Measurements from ENCODE around the gene ALOX15B. TPM values are rescaled to one million over a fixed set of nuclear protein-coding genes. Genes with fewer than 3 reads are reported as not detected.

ALOX15B gene
- total RNA-seq, 6 experiments from 2014 or later = 0.22 to 2.2 (median 0.72) TPM

- TF ChIP-seq, protein P1, sequence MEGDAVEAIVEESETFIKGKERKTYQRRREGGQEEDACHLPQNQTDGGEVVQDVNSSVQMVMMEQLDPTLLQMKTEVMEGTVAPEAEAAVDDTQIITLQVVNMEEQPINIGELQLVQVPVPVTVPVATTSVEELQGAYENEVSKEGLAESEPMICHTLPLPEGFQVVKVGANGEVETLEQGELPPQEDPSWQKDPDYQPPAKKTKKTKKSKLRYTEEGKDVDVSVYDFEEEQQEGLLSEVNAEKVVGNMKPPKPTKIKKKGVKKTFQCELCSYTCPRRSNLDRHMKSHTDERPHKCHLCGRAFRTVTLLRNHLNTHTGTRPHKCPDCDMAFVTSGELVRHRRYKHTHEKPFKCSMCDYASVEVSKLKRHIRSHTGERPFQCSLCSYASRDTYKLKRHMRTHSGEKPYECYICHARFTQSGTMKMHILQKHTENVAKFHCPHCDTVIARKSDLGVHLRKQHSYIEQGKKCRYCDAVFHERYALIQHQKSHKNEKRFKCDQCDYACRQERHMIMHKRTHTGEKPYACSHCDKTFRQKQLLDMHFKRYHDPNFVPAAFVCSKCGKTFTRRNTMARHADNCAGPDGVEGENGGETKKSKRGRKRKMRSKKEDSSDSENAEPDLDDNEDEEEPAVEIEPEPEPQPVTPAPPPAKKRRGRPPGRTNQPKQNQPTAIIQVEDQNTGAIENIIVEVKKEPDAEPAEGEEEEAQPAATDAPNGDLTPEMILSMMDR (IDR thresholded peaks at IDR 0.05) = no peak
- TF ChIP-seq POLR2A (IDR thresholded peaks at IDR 0.05) = no peak
- DNase-seq (no peak), ATAC-seq (no peak)
- H3K9me3 ChIP-seq = no peaks in the 10 kb centered on the region
- no peaks in the 10 kb centered on the region for H3K36me3 ChIP-seq
- H3K27ac ChIP-seq = no peak overlapping the region
- 90% methylated on average over 2 of the region's 2 CpGs for WGBS (ENCODE audit: insufficient coverage, low coverage, low lambda C conversion rate, missing lambda C conversion rate)
- H3K27me3 ChIP-seq = no peaks in the 10 kb centered on the region
- peaks cover 0 to 14% (median 0%) of the 10 kb centered on the region in 4 donors for H3K4me1 ChIP-seq
- no peak overlapping the region for H3K4me3 ChIP-seq
- intact Hi-C loops (cut with DNase I) = no loop called here
These were observed 6.4 kb upstream of the ALOX15B start for GRCh38 chr17:8032442-8032841.

- 64% methylated on average over 7 of the region's 11 CpGs for WGBS (ENCODE audit: insufficient coverage, low coverage, low lambda C conversion rate, missing lambda C conversion rate)
- Histone ChIP-seq H3K9me3 (no peaks in the 10 kb centered on the region), H3K27ac (no peak overlapping the region), H3K4me3 (no peak overlapping the region), H3K27me3 (no peaks in the 10 kb centered on the region), H3K4me1 (peaks cover 0 to 6% (median 0%) of the 10 kb centered on the region in 4 donors), H3K36me3 (no peaks in the 10 kb centered on the region)
- no peak for TF ChIP-seq POLR2A (IDR thresholded peaks at IDR 0.05)
- TF ChIP-seq, protein P1 (IDR thresholded peaks at IDR 0.05) = no peak
- intact Hi-C loops (cut with DNase I) = loop anchor here in 1 of 2 donors (10.0 kb wide), 1 partner anchor 135 kb away; no protein-coding TSS in a partner anchor
- peak in 1 of 4 donors; percentile 7 for ATAC-seq
- DNase-seq = no peak
These were observed 831 bp downstream of the ALOX15B start for GRCh38 chr17:8039611-8040168.

DNA sequence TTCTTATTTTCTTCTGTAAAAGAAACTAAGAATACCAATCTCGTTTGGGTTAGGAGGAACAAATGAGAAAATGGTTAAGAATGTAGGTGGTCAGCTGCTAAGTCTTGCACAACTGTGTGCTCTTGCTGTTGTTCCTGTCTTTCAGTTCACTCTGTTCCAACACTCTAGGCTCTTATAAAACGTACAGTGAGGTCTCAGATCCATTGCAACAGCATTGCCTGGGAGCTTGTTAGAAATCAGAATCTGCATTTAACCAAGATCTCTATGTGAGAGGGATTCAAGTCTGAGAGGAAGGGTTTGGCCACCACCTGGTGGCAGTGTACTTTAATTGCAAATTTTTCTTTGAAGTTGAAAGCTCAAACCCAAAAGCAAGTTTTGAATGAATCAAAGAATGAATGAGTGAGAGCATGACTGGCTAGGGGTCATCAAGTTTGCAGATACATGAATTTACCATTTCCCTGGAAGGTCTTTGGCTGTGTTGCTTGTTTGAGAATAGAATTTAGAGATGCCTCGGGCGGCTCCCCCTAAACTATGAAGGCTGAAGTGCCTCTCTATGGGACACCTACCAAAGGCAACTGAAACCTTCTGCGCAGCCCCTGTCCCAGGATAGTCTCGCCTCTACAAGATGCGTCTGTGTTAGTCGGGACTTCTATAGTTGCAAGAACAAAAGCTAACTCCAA, 2.5 kb downstream of the ALOX15B start:
- H3K4me1 ChIP-seq = peaks cover 0 to 6% (median 0%) of the 10 kb centered on the region in 4 donors
- no peak for DNase-seq
- ATAC-seq = peak; percentile 73 to 92 (median 80)
- TF ChIP-seq, protein P1 (IDR thresholded peaks at IDR 0.05) = peak; percentile 54 to 78 (median 68)
- no peak for TF ChIP-seq POLR2A (IDR thresholded peaks at IDR 0.05)
- 29% methylated on average over 8 of the region's 8 CpGs for WGBS (ENCODE audit: insufficient coverage, low coverage, low lambda C conversion rate, missing lambda C conversion rate)
- intact Hi-C loops (cut with DNase I) = loop anchor here in 1 of 2 donors (10.0 kb wide), 1 partner anchor 137 kb away; no protein-coding TSS in a partner anchor
- no peaks in the 10 kb centered on the region for H3K36me3 ChIP-seq
- H3K9me3 ChIP-seq = no peaks in the 10 kb centered on the region
- no peak overlapping the region for H3K27ac ChIP-seq
- no peak overlapping the region for H3K4me3 ChIP-seq
- no peaks in the 10 kb centered on the region for H3K27me3 ChIP-seq

DNA sequence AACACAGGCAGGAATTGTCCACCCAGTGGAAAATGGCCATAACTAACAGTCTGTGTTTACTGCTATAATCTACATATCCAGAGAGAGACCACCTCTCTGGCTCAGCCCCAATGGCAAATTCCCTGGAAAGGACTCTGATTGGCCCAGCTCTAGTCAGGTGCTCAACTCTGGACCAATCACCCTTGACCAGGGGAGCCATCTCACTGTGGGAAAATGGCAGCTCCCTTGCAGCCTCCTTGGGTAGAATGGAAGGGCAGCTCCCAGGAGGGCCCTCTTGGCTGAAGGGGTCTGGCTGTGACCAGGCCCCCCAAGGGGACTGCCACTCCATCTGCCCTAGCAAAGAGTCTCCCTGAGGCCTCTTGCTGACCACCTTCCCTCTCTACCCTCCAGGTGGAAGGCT, 3.1 kb downstream of the ALOX15B start:
- peaks cover 0 to 6% (median 0%) of the 10 kb centered on the region in 4 donors for H3K4me1 ChIP-seq
- no peak for ATAC-seq
- H3K36me3 ChIP-seq = no peaks in the 10 kb centered on the region
- no peak for DNase-seq
- no peak overlapping the region for H3K27ac ChIP-seq
- intact Hi-C loops (cut with DNase I) = loop anchor here in 1 of 2 donors (10.0 kb wide), 1 partner anchor 137 kb away; no protein-coding TSS in a partner anchor
- H3K9me3 ChIP-seq = no peaks in the 10 kb centered on the region
- no peak overlapping the region for H3K4me3 ChIP-seq
- H3K27me3 ChIP-seq = no peaks in the 10 kb centered on the region
- TF ChIP-seq, protein P1 (IDR thresholded peaks at IDR 0.05) = no peak
- TF ChIP-seq POLR2A (IDR thresholded peaks at IDR 0.05) = no peak
